ENCODE results near the gene LBR.
"Not testable (repeated sequence)": the region's sequence is repeated elsewhere in the genome, so short reads cannot be mapped to it uniquely, and the experiment has no call there.

The LBR gene

GRCh38 chr1:225418059-225418458 lies 9.8 kb downstream of the LBR start:
- DNase-seq = no peak

GRCh38 chr1:225415967-225416745 lies 11.7 kb downstream of the LBR start:
- DNase-seq = no peak

- no peak for DNase-seq
Observed at GRCh38 chr1:225415307-225415706, 12.5 kb downstream of the LBR start.

DNA sequence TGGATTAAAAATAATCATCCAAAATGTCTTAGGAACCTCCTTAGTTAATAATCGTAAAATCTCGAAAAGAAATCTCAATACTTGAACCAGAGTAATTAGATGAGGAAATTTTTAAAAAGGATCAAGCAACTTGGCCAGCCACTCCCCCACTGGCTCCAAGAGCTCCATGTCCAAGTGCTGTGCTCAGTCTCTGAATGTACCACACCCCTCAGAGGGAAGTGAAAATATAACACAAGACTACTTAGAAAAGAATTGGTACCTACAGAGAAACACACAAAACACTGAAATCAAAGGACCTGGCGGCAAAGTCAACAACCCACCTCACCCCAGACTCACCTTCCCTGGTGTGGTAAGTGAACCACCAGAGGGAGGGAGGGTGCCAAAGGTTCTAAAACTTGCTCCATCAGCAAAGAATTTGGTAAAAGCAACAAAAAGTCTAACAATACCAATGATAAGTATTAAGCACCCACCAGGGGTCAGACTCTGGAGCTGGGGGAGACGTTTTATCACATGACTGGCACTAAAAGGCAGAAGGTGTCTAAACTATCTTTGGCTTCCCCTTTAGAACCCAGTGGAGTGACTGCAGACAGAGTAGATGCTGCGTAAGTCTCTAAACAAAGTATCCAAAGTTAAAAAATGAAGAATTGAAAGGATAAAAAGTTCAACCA lies 14.0 kb downstream of the LBR start:
- no peak for DNase-seq

DNA sequence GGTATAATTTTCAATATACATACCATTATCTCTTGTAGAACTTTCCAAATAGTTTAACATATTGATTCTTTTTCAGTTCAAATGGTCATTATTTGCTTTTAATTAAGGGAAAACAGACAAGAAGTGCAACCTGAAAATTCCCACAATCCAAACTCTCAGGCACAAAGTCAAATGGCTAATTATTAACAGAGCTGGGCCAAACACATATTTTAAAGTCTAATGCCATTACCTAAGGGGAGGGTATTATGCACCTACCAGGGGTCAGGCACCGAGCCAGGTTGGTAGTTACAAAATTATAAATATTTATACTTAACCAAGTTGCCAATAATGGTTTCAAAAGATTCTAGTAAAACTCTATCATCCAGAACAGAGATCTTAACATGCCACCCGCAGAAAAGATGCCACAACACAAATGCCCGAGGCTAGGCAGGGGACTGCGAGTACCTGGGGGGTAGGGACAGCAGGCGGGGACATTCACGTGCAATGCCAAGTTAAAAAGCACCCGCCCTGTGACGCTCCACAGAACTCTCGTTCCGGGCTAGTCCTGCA lies 15.0 kb downstream of the LBR start:
- DNase-seq = no peak

- DNase-seq = no peak
Observed at GRCh38 chr1:225412321-225412720, 15.5 kb downstream of the LBR start.

DNA sequence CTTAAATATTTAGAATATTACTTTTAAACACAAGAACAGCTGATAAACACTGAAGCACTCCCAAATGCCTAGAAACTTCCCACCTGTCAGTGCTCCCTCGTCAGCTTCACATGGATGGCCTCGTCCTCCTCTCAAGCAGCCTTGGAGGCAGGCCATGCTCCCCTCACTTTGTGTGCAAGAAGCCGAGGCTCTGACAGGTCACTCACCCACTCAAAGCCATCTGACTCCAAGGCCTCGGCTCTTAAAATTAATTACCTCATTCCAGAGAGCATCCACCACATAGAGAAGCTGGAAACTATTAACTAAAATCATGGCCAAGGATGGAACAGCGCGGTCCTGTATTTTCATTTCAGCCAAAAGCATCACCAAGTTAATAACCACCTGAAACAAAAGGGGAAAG lies 17.8 kb downstream of the LBR start:
- DNase-seq = no peak

DNA sequence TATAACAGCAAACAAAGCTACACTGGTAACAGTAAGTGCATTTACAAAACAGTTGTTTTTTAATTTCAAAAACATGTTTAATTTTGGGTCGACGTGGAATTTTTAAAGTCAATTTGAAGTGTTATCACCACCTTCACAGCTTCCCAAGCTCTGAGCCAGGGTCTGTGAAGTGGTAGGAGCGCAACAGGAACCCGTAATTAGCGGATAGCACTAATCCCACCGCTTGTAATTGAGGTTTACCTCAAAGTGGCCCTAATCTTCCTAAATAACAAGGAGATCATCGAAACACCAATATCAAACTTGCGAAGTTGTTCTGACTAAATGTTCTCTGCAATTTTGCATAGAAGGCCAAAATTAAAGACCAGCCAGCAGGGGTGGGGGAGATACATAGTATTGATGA lies 18.8 kb downstream of the LBR start:
- no peak for DNase-seq

GRCh38 chr1:225408249-225408648 lies 19.6 kb downstream of the LBR start:
- DNase-seq = no peak

DNA sequence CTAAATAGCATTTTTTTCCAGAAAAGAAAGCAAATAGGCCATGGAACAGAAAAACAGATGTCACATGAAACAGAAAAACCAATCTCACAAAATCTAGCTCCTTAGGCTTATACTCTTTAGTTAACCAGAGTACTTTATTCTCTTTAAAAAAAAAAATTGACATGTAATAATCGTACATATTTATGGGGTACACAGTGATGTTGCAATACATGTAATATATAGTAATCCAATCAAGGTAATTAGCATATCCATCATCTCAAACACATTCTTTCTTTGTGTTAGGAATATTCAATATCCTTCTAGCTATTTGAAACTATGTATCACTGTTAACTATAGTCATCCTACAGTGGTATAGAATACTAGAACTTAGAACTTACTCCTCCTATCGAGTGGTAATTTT lies 20.1 kb downstream of the LBR start:
- DNase-seq = no peak

- no peak for DNase-seq
Observed at GRCh38 chr1:225406976-225407725, 20.7 kb downstream of the LBR start.

DNA sequence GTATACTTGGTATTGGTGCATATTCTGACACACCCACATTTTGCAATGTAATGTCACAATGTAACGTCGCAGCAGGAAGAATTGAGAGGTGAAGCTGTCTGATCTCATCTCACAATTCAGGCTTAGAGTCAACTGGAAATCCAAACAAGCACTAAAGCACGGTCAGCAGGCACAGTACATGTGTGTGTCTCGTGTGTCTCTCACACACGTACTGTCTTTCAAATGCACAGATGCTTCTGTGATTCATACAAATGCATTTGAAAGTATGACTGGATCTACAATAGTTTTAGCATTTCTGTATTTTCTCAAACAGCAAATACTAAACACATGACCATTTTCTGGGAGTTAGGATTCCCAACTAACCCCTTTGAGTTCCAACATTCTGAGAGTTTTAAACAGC lies 26.9 kb downstream of the LBR start:
- DNase-seq = no peak

- no peak for DNase-seq
Observed at GRCh38 chr1:225396357-225396756, 31.5 kb downstream of the LBR start.

GRCh38 chr1:225389843-225390242 lies 38.0 kb downstream of the LBR start:
- DNase-seq = no peak

DNA sequence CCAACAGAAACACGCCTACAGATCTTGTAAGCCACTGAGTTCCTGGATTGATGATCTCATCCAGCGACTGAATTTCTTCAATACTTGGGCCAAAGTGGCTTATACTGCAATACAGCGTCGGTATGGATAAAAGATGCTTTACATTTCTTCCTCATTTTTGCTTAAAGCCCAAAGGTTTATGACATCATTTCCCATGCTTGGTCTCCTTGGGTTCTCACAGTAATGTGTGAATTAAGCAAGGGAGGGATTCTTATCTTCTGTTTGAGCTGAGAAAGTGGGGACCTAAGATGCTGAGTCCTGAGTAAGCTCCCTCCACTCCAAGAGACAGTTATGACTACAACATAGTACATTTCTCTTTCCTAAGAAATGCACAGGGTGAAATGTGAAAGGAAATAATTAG lies 39.5 kb downstream of the LBR start:
- no peak for DNase-seq

DNA sequence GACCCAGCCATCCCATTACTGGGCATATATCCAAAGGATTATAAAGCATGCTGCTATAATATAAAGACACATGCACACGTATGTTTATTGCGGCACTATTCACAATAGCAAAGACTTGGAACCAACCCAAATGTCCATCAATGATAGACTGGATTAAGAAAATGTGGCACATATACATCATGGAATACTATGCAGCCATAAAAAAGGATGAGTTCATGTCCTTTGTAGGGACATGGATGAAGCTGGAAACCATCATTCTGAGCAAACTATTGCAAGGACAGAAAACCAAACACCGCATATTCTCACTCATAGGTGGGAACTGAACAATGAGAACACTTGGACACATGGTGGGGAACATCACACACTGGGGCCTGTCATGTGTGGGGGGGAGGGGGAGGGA lies 41.0 kb downstream of the LBR start:
- not testable (repeated sequence) for DNase-seq

DNA sequence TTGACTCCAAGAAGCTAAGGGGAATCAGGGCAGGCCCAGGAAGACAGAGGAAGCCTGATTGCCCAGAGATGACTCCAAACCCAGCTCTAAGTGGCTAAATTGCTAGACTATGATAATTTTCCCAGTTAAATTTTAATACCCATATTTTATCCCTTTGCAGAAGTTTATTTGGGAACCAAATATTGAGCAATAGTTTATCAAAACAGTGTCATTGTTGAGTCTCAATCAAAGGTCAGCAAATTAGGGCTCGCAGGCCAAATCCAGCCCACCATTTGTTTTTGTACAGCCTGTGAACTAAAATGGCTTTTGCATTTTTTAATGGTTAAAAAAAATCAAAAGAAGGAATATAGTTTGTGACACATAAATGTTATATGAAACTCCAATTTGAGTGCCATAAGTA lies 47.1 kb downstream of the LBR start:
- DNase-seq = no peak

DNA sequence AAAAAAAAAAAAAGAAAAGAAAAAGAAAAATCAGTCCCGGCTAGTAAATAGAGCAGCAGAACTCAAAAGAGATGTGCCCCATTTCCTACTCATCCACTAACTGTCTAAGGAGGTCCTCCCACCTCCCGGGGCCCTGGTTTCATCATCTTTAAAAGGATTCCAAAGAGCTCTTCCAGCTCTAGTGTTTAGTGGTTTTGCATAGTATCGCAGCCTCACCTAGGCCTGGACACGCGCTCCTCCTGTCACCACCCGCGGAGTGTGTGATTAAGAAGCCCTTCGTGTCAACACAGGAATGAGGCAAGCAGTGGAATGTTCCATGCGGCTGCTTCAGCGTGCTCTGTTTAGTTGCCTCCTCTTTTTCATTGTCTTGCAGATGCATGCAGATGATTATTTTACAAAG lies 49.0 kb downstream of the LBR start:
- DNase-seq = no peak

GRCh38 chr1:225374996-225375395 lies 52.8 kb downstream of the LBR start:
- no peak for DNase-seq

DNA sequence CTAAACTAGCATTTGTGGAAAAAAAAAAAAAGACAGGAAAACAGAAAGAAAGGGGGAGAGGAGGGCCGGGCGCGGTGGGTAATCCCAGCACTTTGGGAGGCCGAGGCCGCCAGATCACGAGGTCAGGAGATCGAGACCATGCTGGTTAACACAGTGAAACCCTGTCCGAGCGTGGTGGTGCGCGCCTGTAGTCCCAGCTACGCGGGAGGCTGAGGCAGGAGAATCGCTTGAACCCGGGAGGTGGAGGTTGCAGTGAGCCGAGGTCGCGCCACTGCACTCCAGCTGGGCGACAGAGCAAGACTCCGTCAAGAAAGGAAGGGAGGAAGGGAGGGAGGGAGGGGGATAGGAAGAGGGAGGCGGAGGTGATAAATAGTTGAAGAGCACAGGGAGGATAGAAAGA lies 54.7 kb downstream of the LBR start:
- no peak for DNase-seq

DNA sequence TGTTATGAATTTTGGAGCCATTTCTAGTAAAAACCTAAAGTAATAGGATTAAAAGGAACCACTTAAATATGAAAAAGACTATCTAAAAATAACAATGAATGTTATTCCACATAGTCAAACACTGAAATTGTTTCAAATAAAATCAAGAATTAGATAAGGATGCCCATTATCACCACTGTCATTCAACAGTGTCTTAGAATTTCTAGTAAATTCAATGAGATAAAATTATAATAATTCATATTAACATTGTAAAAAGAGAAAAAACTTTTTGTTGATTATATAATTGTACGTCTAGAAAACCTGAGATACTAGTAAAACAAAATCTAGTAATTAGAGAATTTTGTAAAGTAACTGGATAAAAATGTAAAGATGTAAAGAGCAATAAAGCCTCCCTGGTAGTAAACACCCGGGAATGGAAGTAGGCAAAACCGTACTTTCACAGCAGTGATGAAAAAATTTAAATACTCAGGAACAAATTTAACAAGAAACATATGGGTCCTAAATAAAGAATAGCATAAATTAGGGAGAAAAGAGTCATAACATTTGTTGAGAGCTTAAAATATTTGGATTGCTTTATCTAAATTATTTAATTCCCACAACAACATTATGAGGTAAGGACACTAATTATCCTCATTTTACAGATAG lies 56.4 kb downstream of the LBR start:
- DNase-seq = no peak

- no peak for DNase-seq
Observed at GRCh38 chr1:225368036-225368552, 59.7 kb downstream of the LBR start.

- no peak for DNase-seq
Observed at GRCh38 chr1:225366552-225366951, 61.3 kb downstream of the LBR start.

Measured in activated CD4-positive, CD25-positive, alpha-beta regulatory T cell (primary cell).